Hair follicle dermal papilla cell (primary cell): ENCODE measurements around the gene ZNF672. TPM values are rescaled to one million over a fixed set of nuclear protein-coding genes. Genes with fewer than 3 reads are reported as not detected.

Source experiments
- small RNA-seq: library from RNA; depleted of rRNA; stranded (forward); fragments of <200 nt; gene quantifications from one replicate; pipeline ENCODE3, GENCODE V24; 2012
- total RNA-seq: library from RNA; depleted of rRNA; stranded (reverse); fragments of >200 nt; gene quantifications from 2 replicates; pipeline ENCODE4 v1.2.3, GENCODE V29; 2012

The ZNF672 gene
- 20.8 and 23.2 TPM in 2 replicates for total RNA-seq

DNA sequence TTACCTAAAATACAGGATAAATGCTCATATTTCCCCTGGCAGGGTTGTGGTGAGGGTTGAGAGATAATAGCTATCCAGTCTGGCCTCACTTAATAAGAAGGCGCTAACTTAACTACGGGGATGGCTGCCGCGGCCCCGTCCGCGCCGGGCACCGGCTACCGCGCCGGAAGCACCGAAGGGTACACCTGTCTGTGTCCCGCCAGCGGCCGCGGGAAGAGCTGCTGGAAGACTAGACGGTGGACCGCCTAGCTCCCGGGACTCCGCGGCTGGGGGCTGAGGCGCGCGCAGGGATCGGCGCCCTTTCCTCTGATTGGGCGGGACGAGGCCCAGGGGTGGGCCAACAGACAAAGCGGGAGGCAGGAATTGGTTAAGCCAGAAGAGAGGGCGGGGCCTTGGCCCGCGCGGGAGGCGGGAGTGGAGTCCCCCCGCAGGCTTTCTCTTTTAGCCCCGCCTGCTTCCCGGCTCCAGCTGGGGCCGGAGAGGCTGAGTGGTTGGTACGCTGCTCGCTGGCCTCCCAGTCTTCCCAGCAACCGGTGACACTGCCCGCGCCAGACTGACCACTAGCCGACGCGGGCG lies at the start of gene ZNF672:
TSS of gene ZNF672 (plus strand) at position 444 of the 576 bp plus-strand sequence. CDS start 9,051 bp downstream, outside the sequence.

DNA sequence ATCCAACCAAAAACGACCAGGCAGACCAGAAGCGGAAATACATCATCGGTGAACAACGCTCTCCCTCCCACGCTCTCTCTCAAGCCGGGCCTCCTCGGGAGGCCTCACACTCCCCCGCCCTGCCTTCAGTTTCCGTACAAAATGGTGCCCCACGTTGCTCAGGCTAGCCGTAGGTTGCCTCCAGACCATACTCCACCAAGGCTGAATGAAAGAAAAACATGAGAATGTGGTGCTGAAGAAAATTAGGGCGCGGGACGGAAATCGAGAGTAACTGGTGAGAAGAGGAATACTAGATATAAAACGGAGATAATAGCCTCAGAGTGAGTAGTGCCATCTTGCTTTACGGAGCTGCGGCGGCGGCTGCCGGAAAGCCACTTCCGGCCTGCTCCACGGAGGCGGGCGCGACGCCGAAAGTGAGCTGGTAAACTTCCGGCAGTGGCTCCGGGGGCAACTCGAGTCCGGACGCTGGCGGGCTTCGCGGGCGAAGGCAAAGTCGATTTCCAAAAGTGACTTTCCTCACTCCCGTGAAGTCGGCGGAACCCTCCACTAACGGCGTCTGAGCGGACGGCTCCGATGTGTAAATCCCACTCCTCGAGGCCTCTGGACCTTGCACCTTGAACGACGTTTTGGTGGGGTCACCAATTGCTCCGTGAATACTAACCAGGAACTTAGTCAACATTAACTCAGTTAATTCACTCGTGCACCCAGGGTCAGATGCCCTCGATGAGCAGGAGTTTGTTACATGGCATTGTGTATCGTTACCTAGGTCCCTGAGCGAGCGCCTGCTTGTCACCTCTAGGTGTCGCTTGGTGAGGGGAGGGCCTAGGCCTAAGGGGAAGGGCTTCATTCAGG lies 11.9 kb upstream of the ZNF672 start, which contains the start of gene SH3BP5L:
TSS of gene SH3BP5L (minus strand) at position 7 of the 852 bp plus-strand sequence. CDS start 980 bp downstream, outside the sequence.

DNA sequence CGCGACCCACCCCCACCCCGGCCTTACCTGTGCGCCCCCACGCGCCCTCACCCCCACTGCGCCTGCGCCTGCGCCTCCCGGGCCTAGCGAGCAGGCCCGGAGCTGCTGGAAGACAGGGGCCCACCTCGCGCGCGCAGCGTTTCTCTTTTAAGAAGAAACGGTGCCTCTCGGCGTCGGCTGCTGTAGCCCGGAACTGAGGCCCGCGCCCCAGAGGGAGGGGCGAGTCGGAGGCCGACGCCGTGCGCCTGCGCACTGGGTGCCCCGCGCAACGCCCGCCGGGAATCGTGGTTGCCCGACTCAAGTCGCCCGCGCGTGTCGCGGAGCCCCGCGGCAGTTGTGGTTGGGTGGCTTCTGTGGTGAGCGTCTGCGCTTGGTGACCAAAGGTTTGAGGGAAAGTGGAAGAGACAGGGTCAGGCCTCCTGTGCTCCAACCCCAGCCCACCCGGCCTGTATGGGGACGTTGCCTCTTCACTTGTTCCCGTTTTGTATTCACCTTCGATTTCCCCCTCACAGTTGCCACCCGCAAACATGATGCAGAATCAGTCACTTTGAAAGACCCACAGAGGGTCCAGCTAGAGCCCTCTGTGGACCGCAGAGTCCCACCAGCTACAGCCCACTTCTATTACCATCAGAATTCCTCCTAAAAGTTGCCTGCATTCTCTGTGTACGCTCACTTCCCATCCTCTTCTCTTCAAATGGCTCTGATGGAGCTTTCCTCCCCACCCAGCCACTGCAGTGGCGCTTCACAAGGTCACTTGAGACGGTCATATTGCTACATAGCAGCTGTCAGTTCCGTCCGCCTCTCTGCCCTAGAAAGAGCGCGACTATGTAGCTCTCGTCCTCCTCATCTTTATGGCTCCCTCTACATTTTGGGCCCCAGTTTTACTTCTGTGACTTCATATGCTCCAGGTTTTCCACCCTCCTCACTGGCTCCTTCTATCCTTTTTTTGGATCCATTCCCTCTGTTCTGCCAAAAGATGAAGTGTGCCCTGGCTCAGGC lies 21.2 kb downstream of the ZNF672 start, which contains the start of gene ZNF692:
TSS of gene ZNF692 (minus strand) at position 195 of the 999 bp plus-strand sequence. CDS start 776 bp downstream, outside the sequence.

Small RNA genes within 50 kb of the gene (small RNA-seq; reads per million reads assigned to genes)
- not detected for gene MIR3124

Other genes with a start within 250 kb of the ZNF672 start
- not detected in 2 replicates for gene OR2T10, start 240.5 kb upstream of the ZNF672 start, total RNA-seq
- not detected in 2 replicates for gene OR2T11, start 203.1 kb upstream of the ZNF672 start, total RNA-seq
- not detected in 2 replicates for gene OR2T35, start 192.9 kb upstream of the ZNF672 start, total RNA-seq
- not detected in 2 replicates for gene OR2T27, start 182.7 kb upstream of the ZNF672 start, total RNA-seq
- not detected in 2 replicates for gene OR14I1, start 135.5 kb upstream of the ZNF672 start, total RNA-seq
- not detected in 2 replicates for gene LYPD8, start 82.5 kb upstream of the ZNF672 start, total RNA-seq
- 30.8 and 31.1 TPM in 2 replicates for gene SH3BP5L, start 12.3 kb upstream of the ZNF672 start, total RNA-seq
- gene ZNF692, start 20.9 kb downstream of the ZNF672 start, total RNA-seq: 10.1 and 12.0 TPM in 2 replicates
- gene PGBD2, start 68.0 kb downstream of the ZNF672 start, total RNA-seq: 3.3 and 4.7 TPM in 2 replicates